Uterus (tissue), 4 donors: ENCODE results near the gene NADK. TPM values are rescaled to one million over a fixed set of nuclear protein-coding genes. Genes with fewer than 3 reads are reported as not detected.

Experiments used
- DNase-seq, 2 donors: peaks; one replicate each; pipeline ENCODE4 v3.0.0-alpha.2; 2019 to 2020
- H3K27ac ChIP-seq, 2 donors: fragments of 200-600 bp; sonication (generic); 1 replicate in 1 of 2; 2 replicates in 1 of 2; pipeline ENCODE4 v1.5.1; 2016 to 2018
- H3K27me3 ChIP-seq, 2 donors: fragments of 200-600 bp; sonication (generic); one replicate each; pipeline ENCODE4 v1.5.1; 2018 to 2019; ENCODE audit warnings: control low read depth in 1 of 2
- H3K36me3 ChIP-seq, 2 donors: fragments of 200-600 bp; sonication (generic); one replicate each; pipeline ENCODE4 v1.5.1; 2019; ENCODE audit warnings: control low read depth in 1 of 2
- H3K4me1 ChIP-seq, 2 donors: fragments of 200-600 bp; sonication (generic); one replicate each; pipeline ENCODE4 v1.5.1; 2018 to 2019; ENCODE audit warnings: control low read depth in 1 of 2
- H3K4me3 ChIP-seq, 2 donors: fragments of 200-600 bp; sonication (generic); 1 replicate in 1 of 2; 2 replicates in 1 of 2; pipeline ENCODE4 v1.5.1; 2018 to 2019; ENCODE audit warnings: mild to moderate bottlenecking in 1 of 2
- H3K9me3 ChIP-seq, 2 donors: fragments of 200-600 bp; sonication (generic); one replicate each; pipeline ENCODE4 v1.5.1; 2019; ENCODE audit warnings: control low read depth in 1 of 2
- CTCF ChIP-seq, 4 experiments: fragments of 200-600 bp in 2 of 4; fragments of 450-650 bp in 2 of 4; sonication (generic) in 2 of 4; IDR thresholded peaks; one replicate each; pipeline ENCODE4 v1.5.1; 2016 to 2019; ENCODE audit warnings: antibody characterized with exemption in 4 of 4, mild to moderate bottlenecking in 2 of 4, moderate library complexity in 1 of 4
- POLR2A ChIP-seq, 2 donors: fragments of 450-650 bp; IDR thresholded peaks; one replicate each; pipeline ENCODE4 v1.6.1; 2016; ENCODE audit warnings: antibody characterized with exemption in 2 of 2, mild to moderate bottlenecking in 1 of 2, moderate library complexity in 1 of 2
- intact Hi-C: fragments of 100-400 bp; cut with DNase I; formaldehyde crosslinking; loops from one replicate; pipeline ENCODE4 v1.15.1; 2023; ENCODE audit warnings: low total_unique reads
- total RNA-seq, 4 donors: library from RNA; depleted of rRNA in 3 of 4; stranded (reverse); fragments of >200 nt in 3 of 4; gene quantifications; one replicate each; pipeline versions ENCODE4 v1.1.0 to v1.2.4, GENCODE V29; 2014 to 2023
- donor health status: DM: yes; HTN: yes; CAD: no.

The NADK gene
- total RNA-seq, 4 donors from 2014 or later, result 40.1 to 76.9 (median 51.8) TPM

- Histone ChIP-seq H3K4me3 (no peak overlapping the region), H3K27ac (no peak overlapping the region), H3K9me3 (no peaks in the 10 kb centered on the region), H3K36me3 (no peaks in the 10 kb centered on the region), H3K4me1 (no peaks in the 10 kb centered on the region), H3K27me3 (no peaks in the 10 kb centered on the region)
- intact Hi-C loops, result no loop called here
- TF ChIP-seq POLR2A (IDR thresholded peaks at IDR 0.05), result no peak
- no peak for TF ChIP-seq CTCF (IDR thresholded peaks at IDR 0.05)
- DNase-seq, result no peak
These were observed 41.5 kb upstream of the NADK start for GRCh38 chr1:1819762-1820161.

- H3K4me3 ChIP-seq, result no peak overlapping the region
- no peaks in the 10 kb centered on the region for H3K36me3 ChIP-seq
- H3K27me3 ChIP-seq, result no peaks in the 10 kb centered on the region
- H3K9me3 ChIP-seq, result no peaks in the 10 kb centered on the region
- DNase-seq, result no peak
- no peak overlapping the region for H3K27ac ChIP-seq
- intact Hi-C loops, result no loop called here
- no peaks in the 10 kb centered on the region for H3K4me1 ChIP-seq
- no peak for TF ChIP-seq CTCF (IDR thresholded peaks at IDR 0.05)
- TF ChIP-seq POLR2A (IDR thresholded peaks at IDR 0.05), result no peak
These were observed 39.0 kb upstream of the NADK start for GRCh38 chr1:1817221-1817620.

GRCh38 chr1:1815606-1816281 is 37.5 kb upstream of the NADK start:
- H3K9me3 ChIP-seq, result no peaks in the 10 kb centered on the region
- no peaks in the 10 kb centered on the region for H3K36me3 ChIP-seq
- no peaks in the 10 kb centered on the region for H3K27me3 ChIP-seq
- intact Hi-C loops, result no loop called here
- H3K27ac ChIP-seq, result no peak overlapping the region
- DNase-seq, result no peak
- TF ChIP-seq CTCF (IDR thresholded peaks at IDR 0.05) (no peak), POLR2A (IDR thresholded peaks at IDR 0.05) (no peak)
- H3K4me1 ChIP-seq, result no peaks in the 10 kb centered on the region
- H3K4me3 ChIP-seq, result no peak overlapping the region

GRCh38 chr1:1809489-1809888 is 31.2 kb upstream of the NADK start:
- DNase-seq, result no peak
- Histone ChIP-seq H3K4me1 (no peaks in the 10 kb centered on the region), H3K27ac (no peak overlapping the region), H3K36me3 (no peaks in the 10 kb centered on the region), H3K9me3 (no peaks in the 10 kb centered on the region), H3K27me3 (no peaks in the 10 kb centered on the region), H3K4me3 (no peak overlapping the region)
- TF ChIP-seq CTCF (IDR thresholded peaks at IDR 0.05), result no peak
- no peak for TF ChIP-seq POLR2A (IDR thresholded peaks at IDR 0.05)
- intact Hi-C loops, result no loop called here

- intact Hi-C loops, result no loop called here
- Histone ChIP-seq H3K27ac (no peak overlapping the region), H3K4me1 (no peaks in the 10 kb centered on the region), H3K9me3 (no peaks in the 10 kb centered on the region), H3K36me3 (no peaks in the 10 kb centered on the region), H3K27me3 (no peaks in the 10 kb centered on the region), H3K4me3 (no peak overlapping the region)
- DNase-seq, result no peak
- TF ChIP-seq POLR2A (IDR thresholded peaks at IDR 0.05), result no peak
- TF ChIP-seq CTCF (IDR thresholded peaks at IDR 0.05), result no peak
These were observed 29.9 kb upstream of the NADK start for GRCh38 chr1:1808206-1808605.
